ENCODE measurements around the gene ARHGEF9.

ARHGEF9 gene

DNA sequence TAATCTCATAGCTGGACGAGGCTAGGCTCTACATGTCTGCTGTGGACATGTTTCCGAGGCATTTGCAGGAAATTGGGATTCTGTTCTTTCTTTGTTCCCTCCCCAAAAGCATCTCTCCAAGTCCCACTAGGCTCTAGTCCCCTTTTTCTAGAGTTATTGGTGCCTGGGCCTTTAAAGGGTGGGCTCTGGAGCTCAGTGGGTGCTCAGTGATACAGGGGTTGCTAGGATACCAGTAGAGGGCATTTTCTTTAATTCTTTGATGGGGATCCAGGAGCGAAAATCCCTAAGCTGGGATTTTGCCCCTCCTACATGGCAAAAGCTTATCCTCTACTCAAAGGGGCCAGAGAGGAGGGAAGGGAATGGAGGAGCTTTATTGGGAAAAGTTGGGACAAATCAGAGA is 34.2 kb downstream of the ARHGEF9 start:
- no peak for DNase-seq (ENCODE audit: low read depth in 2 of 2)
- TF ChIP-seq, protein P1, sequence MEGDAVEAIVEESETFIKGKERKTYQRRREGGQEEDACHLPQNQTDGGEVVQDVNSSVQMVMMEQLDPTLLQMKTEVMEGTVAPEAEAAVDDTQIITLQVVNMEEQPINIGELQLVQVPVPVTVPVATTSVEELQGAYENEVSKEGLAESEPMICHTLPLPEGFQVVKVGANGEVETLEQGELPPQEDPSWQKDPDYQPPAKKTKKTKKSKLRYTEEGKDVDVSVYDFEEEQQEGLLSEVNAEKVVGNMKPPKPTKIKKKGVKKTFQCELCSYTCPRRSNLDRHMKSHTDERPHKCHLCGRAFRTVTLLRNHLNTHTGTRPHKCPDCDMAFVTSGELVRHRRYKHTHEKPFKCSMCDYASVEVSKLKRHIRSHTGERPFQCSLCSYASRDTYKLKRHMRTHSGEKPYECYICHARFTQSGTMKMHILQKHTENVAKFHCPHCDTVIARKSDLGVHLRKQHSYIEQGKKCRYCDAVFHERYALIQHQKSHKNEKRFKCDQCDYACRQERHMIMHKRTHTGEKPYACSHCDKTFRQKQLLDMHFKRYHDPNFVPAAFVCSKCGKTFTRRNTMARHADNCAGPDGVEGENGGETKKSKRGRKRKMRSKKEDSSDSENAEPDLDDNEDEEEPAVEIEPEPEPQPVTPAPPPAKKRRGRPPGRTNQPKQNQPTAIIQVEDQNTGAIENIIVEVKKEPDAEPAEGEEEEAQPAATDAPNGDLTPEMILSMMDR (IDR thresholded peaks at IDR 0.05; ENCODE audit: low read depth, low read length), result no peak
- H3K4me3 ChIP-seq (replicated peaks in 1 of 2; ENCODE audit: low read depth in 2 of 2, low read length in 2 of 2), result no peak overlapping the region

DNA sequence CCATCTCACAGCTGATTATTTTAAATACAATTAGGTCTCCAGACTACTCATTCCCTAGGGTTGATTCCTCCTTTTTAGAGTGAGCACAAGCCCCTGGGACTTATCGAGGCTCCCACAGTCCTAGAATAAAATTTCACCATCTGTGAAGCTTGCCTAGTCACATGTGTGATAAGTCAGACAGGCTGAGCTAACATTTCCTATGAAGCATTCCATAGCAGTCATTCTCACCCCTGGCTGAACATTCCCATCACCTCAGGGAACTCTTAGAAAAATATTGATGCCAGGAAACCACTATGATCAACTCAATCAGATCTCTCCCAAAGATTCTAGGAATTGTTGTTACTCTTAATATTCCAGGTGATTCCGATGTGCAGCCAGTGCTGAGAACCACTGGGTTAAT is 37.7 kb downstream of the ARHGEF9 start:
- no peak overlapping the region for H3K4me3 ChIP-seq (replicated peaks in 1 of 2; ENCODE audit: low read depth in 2 of 2, low read length in 2 of 2)
- TF ChIP-seq, protein P1 (IDR thresholded peaks at IDR 0.05; ENCODE audit: low read depth, low read length), result no peak
- peak; percentile 71 to 80 for DNase-seq (ENCODE audit: low read depth in 2 of 2)

DNA sequence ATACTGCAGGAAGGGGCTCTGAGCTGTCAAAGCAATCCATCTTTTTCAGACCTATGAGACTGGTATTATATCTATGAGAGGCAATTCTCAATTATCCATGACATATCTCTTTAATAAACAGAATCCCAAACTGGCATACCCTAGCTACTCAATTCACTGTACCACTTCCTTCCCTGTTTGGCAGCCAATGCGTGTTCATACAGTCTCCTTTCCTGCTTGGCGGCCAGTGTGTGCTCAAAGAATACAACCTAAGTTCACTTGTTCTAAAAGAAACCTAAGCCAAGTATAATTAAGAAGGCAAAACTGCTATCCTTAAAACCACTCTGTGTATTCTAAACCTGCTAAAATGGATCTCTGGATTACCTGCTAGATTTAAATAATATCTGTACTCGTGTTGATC is 38.3 kb downstream of the ARHGEF9 start:
- DNase-seq (ENCODE audit: low read depth in 2 of 2), result no peak
- H3K4me3 ChIP-seq (replicated peaks in 1 of 2; ENCODE audit: low read depth in 2 of 2, low read length in 2 of 2), result no peak overlapping the region
- TF ChIP-seq, protein P1 (IDR thresholded peaks at IDR 0.05; ENCODE audit: low read depth, low read length), result no peak

DNA sequence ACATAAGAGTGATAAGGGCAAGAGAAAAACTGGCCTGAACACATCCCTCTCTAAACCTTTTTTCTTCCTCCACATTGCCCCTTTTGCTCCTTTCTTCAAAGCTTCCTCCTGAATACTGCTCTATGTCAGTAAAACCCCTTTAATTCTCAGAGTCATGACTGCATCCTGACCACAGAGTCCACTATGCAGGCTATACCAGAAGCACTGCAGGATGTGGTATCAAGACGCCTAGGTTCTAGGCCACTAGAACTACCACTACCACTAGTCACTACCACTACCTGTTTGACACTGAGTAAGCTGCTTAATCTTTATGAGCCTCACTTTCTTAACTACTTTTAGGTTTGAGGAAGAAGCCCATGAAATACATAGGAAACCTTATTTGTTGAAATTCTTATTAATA is 38.7 kb downstream of the ARHGEF9 start:
- DNase-seq (ENCODE audit: low read depth in 2 of 2), result no peak
- TF ChIP-seq, protein P1 (IDR thresholded peaks at IDR 0.05; ENCODE audit: low read depth, low read length), result no peak
- no peak overlapping the region for H3K4me3 ChIP-seq (replicated peaks in 1 of 2; ENCODE audit: low read depth in 2 of 2, low read length in 2 of 2)

DNA sequence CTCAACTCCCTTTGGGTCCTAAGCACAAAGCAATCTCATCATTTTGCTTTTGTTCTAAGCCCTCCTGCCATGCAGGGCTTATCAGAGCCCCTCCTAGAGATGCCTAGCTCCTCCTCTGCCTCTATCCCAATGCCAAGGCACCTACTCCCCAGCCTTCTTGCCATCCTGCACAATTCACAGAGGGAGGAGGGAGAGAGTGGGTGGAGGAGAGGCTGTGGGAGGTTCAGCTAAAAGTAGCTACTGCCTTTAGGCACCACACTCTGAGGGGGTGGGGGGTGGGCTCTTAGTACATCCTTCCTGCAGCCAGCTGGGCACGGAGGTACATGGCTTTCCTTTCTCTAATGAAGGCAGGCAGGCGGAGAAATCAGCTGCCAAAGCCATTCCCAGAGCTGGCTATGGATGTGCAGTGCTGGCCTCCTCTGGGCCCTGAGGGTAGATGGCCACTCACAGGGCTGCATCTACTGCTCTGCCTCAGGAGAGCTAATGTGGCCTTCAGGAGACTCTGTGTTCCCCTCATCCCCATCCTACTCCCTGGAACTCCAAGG is 40.1 kb downstream of the ARHGEF9 start:
- DNase-seq (ENCODE audit: low read depth in 2 of 2), result no peak

DNA sequence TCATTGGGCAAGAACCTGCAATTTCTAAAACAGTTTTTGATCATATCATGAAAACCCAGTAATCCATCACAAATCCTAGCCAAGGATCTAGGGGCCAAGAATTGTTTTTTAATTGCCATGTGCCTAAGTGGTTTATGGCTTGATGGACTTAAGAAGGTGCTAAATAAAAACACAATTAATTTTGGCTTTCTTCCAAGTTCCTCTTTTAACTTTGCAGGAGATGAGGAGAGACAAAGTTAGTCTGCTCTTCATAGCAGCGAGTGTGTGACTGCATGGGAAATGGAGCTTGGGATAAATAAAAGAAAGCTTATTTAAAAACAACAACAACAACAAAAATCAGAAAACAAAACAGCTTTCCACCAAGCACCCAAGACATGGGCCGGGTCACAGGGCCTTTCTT is 41.4 kb downstream of the ARHGEF9 start:
- H3K4me3 ChIP-seq (replicated peaks in 1 of 2; ENCODE audit: low read depth in 2 of 2, low read length in 2 of 2), result no peak overlapping the region
- TF ChIP-seq, protein P1 (IDR thresholded peaks at IDR 0.05; ENCODE audit: low read depth, low read length), result no peak
- DNase-seq (ENCODE audit: low read depth in 2 of 2), result no peak

More for the DNA sequence above, 40.1 kb downstream of the ARHGEF9 start:
- no peak overlapping the region for H3K4me3 ChIP-seq (replicated peaks in 1 of 2; ENCODE audit: low read depth in 2 of 2, low read length in 2 of 2)
- TF ChIP-seq, protein P1 (IDR thresholded peaks at IDR 0.05; ENCODE audit: low read depth, low read length), result no peak

DNA sequence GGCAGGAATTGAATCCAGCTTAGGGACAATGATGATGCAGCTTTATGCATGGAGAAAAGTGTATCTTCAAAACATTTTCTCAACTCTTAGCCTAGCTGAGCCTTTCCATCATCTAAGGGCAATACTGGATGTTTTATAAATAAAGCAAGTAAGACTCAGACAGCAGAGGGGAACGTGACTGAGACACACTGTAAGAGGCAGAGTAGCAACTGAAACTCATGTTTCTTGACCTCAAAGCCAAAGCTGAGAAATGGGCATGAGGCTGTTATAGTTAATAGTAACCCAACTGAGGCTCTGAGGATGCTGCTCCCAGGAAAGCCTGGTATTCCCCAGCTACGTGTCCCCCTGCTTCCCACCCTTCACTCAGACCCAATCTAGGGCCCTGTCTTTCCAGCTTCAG is 44.6 kb downstream of the ARHGEF9 start:
- DNase-seq (ENCODE audit: low read depth in 2 of 2), result no peak
- TF ChIP-seq, protein P1 (IDR thresholded peaks at IDR 0.05; ENCODE audit: low read depth, low read length), result no peak

More for the DNA sequence above, 44.6 kb downstream of the ARHGEF9 start:
- H3K4me3 ChIP-seq (replicated peaks in 1 of 2; ENCODE audit: low read depth in 2 of 2, low read length in 2 of 2), result no peak overlapping the region
